AML-193 (cell line): Measurements from ENCODE around the gene RBL1.
"Not testable (repeated sequence)": the region's sequence is repeated elsewhere in the genome, so short reads cannot be mapped to it uniquely, and the experiment has no call there.

Experiments
- DNase-seq, 2 experiments: peaks; one replicate each; lab custom pipeline; 2025; lab: John Stamatoyannopoulos, UW

RBL1 gene, protein sequence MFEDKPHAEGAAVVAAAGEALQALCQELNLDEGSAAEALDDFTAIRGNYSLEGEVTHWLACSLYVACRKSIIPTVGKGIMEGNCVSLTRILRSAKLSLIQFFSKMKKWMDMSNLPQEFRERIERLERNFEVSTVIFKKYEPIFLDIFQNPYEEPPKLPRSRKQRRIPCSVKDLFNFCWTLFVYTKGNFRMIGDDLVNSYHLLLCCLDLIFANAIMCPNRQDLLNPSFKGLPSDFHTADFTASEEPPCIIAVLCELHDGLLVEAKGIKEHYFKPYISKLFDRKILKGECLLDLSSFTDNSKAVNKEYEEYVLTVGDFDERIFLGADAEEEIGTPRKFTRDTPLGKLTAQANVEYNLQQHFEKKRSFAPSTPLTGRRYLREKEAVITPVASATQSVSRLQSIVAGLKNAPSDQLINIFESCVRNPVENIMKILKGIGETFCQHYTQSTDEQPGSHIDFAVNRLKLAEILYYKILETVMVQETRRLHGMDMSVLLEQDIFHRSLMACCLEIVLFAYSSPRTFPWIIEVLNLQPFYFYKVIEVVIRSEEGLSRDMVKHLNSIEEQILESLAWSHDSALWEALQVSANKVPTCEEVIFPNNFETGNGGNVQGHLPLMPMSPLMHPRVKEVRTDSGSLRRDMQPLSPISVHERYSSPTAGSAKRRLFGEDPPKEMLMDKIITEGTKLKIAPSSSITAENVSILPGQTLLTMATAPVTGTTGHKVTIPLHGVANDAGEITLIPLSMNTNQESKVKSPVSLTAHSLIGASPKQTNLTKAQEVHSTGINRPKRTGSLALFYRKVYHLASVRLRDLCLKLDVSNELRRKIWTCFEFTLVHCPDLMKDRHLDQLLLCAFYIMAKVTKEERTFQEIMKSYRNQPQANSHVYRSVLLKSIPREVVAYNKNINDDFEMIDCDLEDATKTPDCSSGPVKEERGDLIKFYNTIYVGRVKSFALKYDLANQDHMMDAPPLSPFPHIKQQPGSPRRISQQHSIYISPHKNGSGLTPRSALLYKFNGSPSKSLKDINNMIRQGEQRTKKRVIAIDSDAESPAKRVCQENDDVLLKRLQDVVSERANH

DNA sequence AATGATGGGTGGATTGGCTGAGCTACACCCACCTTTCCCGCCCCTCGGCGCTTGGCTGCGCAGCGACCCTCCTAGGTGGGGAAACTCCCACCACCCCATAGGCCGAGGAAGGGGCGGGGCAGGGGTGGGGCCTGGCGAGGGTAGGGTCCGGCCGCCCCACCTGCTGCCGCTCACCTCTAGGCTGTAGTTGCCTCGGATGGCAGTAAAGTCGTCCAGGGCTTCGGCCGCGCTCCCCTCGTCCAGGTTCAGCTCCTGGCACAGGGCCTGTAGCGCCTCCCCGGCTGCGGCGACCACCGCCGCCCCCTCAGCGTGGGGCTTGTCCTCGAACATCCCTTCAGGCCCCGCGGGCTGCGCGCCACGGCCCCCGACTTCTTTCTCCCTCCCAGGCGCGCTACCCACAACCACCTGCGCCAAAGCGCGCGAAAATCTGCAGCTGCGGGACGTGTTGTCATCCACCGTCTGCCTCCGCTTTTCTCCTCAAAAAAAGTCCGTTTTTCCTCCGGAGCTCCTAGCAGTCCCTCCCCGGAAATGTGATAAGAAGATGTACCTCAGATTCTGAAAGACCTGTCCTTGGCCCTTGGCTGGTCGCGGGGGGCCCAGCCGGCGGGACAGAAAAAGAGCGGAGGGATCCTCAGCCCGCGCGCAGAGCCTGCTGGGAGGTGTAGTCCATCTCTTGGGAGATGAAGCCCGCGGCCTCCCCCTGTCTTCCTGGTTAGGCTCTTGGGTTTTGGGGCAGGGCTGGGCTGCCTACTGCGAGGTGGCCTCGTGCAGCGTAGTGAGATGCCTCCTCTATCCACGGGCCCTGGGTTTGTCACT lies at the start of gene RBL1:
RBL1 (minus strand) TSS at position 399 of the 816 bp plus-strand sequence; CDS start at position 330, 69 bp downstream.
- peak; percentile 77 to 89 for DNase-seq

DNA sequence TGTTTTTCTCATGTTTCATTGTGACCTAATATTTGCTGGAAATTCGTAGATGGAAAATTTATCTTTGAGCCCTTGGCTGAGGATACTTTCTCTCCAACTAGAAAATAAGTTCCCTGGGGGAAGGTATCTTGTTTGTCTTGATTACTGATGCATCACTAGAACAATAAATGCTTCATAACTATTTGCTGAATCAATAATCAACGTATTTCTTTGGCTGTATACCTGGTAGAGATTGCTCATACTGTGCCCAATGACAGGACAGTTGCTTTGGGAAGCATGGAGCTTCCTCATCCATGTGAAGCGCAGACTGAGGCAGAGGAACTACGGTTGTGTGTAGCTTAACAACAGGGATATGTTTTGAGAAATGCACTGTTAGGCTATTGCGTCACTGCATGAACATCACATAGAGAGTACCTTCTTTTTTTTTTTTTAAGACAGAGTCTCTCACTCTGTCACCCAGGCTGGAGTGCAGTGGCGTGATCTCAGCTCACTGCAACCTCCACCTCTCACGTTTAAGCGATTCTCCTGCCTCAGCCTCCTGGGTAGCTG lies 49.1 kb upstream of the RBL1 start:
- DNase-seq: peak; percentile 1 to 7

DNA sequence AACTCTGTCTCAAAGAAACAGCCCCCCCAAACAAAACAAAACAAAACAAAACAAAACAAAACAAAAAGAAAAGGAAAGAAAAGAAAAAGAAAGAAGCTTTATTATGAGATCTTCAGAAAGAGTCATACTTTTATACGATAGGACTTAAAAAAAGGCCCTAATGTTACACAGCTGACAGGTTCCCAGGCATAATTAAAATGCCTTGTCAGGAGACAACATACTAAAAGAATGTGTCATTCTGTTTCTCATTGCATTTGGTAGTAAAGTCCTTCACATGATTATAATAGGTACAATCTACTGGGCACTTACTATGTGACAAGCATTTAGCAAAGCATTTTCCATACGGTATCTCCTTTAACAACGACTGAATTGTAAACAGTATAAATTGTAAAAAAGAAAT lies 46.9 kb upstream of the RBL1 start:
- DNase-seq: no peak

DNA sequence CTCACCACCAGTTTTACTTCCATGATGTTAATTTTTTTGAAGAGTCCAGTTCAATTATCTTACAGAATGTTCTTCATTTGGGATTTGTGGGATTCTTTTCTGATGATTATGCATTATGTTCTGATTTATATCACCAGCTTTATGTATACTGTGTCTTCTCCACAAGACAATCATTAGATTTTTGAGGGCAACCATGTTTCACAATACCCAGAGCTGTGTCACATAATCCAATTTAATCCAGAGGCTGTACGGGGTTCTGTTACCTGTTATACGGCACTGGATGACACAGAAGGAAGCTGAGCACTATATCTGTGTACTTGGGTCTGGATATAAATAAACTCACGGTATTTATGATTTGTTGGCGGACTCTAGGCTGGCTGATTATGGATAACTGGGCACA lies 41.8 kb upstream of the RBL1 start:
- DNase-seq: no peak

DNA sequence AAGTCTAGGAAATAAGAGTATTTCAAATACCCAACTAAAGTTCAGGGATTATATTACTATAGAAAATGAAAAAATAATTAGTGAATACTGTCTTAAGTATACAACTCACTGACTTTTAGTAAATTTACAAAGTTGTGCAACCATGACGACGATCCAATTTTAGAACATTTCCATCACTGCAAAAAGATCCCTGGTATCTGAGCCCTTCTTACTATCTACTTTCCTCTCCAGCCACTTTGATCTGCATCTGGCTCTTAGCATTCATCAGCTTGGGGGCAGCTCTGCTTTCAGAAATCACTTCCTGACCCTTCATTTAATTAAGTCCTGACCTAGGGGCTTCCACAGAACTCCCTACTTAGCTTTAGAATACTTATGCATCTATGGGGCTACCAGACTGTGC lies 38.2 kb upstream of the RBL1 start:
- no peak for DNase-seq

DNA sequence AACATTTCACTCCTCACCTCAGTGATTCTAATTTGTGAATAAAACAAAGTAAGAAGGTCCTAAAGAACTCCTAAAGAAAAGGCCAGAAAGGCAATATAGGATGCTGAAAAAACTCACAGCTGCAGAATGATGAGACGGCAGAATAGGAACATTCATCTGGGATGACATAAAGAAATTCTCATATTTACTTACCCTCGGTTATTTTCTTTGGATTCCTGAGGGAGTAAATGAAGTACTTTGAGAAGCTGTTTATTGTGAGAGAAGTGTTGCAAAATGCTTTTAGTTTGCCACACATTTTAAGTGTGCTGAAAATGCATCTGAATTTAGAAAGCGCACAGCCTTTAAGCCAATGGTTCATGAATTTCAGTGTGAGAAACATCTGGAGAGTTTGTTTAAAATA lies 35.7 kb upstream of the RBL1 start:
- no peak for DNase-seq

DNA sequence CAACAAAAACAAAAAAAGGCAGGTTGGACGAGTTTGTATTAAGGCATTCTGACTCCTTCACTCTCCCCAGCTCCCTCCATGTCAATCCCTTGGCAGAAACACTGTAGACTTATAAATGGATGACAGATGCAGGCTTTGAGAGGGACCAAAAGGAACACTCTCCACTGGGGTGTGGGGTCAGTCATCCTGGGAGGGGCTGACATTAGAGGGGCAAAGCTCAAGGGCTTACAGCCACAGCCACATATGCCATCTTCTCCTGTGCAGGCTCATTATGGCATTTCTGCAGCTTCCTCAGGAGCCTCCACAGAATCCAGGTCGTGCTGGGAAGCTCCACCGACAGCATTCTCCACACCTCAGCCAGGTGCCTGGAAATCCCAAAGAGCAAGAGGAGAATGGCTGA lies 33.0 kb upstream of the RBL1 start:
- no peak for DNase-seq

DNA sequence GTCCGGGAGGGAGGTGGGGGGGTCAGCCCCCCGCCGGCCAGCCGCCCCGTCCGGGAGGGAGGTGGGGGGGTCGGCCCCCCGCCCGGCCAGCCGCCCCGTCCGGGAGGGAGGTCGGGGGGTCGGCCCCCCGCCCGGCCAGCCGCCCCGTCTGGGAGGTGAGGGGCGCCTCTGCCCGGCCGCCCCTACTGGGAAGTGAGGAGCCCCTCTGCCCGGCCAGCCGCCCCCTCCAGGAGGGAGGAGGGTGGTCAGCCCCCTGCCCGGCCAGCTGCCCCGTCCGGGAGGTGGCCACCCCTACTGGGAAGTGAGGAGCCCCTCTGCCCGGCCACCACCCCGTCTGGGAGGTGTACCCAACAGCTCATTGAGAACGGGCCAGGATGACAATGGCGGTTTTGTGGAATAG lies 30.5 kb upstream of the RBL1 start:
- DNase-seq: not testable (repeated sequence)

DNA sequence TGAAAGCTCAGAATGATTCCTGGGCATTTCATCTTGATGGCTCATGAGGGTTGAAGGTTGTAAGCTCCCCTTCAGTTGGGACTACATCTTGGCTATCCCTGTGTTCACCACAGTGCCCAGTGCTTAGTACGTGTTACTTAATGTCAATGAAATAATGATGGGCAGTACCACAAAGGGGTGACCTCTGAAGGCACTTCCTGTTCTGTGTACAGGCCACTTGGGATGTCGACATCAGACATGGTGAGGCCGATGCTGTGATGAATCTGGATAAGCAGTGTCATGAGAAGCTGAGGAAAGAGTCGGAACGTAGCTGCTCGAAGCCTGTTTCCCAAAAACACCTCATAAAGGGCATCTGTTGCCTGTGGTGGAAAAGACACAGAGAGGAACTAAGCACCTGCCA lies 27.6 kb upstream of the RBL1 start:
- DNase-seq: peak; percentile 70 to 72

DNA sequence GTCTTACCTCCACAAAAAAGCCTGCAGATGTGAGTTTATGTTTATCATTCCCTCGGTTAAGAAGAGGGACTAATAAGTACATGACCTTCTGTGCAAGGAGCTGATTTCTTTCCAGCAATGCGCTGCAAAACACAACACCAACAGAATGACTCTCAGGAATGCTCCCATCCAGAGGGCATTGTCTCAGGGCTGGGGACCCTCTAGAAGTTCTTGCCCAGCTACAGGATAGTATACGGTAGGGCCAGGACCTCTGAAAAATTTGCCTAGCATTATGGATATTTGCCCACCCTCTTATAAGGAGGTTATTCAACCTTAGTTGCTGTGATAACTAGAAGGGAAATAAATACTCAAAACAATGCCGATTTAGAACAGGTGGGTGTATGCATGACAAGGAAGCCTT lies 24.7 kb upstream of the RBL1 start:
- DNase-seq: no peak

DNA sequence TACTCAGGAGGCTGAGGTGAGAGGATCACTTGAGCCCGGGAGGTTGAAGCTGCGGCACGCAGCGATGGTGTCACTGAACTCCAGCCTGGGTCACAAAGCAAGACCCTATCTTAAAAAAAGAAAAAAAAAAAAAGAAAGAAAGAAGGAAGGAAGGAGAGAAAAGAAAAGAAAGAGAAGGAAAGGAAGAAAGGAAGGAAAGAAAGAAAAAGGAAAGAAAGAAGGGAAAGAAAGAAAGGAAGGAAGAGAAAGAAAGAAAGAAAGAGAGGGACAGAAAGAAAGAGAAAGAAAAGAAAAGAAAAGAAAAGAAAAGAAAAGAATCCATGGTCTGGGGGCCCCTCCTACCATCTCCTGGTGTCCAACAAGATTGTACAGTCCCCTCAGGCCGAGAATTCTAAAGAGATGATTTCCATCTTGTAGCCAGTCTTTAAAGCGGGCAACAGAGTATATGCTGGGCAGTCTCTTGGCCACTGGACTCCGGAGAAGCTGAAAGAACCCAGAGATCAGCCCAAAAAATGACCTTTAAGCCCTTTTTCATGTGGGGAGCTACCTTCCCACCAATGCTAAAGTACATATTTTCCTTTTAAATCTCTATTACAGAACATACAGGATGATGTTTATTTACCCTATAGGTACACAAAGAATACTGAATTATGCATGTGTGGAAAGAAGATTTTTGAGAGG lies 23.7 kb upstream of the RBL1 start:
- no peak for DNase-seq

DNA sequence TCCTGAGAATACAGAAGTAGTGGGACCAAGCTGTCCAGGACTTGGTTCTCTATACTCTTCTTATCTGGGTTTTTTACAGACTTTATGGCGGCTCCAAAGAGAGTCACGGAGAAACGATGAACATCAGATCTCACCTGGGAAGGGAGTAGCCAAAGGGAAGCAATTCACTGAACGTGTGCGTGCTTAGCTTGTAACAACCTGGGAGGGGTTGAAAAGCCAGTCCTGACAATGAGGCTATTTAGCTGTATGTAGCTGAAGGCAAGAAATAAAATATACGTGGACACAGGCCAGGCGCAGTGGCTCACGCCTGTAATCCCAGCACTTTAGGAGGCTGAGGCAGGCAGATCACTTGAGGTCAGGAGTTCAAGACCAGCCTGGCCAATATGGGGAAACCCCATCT lies 18.2 kb upstream of the RBL1 start:
- no peak for DNase-seq

DNA sequence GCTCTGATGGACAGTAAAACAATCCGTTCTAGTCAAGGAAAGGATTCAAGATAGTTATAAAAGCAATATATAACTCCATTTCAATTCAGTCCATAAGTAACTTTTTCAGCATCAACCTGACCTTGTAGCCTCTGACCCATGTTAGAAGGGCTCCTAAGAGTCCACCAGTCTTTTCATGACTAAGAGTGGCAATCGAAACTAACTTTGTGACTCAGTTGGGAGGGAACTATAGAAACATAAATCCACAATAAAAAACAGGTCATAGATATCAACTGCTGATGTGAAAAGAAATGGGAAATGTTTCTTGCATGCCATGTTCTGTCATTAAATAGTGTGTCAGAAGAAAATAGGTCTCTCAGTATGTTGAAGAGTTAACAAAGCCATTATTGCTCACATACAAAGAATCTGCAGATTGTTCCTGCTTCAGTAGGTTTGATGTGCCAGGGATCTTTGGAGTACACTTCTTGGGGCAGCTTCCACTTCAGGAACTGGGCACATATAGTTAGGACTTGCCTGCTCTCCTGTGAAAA lies 16.2 kb upstream of the RBL1 start:
- no peak for DNase-seq

DNA sequence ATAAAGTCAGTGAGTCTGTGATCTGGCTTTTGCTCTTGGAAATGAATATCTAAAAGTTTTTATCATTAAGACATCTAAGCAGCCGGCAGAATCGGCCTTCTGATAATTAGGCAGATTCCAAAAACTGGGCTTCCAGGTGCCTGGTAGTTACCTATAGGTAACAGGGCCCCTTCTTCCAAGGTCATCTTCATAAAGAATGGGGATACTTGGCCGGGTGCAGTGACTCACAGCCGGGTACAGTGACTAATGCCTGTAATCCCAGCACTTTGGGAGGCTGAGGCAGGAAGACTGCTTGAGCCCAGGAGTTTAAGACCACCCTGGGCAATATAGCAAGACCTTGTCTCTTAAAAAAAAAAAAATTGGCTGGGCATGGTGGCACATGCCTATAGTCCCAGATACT lies 12.9 kb upstream of the RBL1 start:
- DNase-seq: no peak

DNA sequence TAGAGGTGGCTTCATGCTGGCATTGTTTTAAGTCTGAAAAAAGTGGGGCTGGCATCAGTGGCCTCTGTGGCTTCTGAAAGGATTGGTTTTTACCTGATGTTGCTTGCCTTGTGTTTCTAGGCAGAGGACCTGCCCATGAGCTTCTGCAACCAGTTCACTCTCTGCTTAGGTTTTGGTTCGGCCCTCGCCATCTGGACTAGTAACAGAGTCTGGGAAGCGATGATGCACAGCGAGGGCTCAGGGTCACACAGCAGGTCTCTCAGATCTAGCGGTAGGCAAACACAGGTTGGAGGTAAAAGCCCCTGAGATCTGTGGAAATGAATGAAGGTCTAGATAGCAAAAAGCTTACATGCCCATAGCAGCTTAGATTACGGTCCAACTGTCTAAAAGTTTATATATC lies 6.8 kb upstream of the RBL1 start:
- no peak for DNase-seq

DNA sequence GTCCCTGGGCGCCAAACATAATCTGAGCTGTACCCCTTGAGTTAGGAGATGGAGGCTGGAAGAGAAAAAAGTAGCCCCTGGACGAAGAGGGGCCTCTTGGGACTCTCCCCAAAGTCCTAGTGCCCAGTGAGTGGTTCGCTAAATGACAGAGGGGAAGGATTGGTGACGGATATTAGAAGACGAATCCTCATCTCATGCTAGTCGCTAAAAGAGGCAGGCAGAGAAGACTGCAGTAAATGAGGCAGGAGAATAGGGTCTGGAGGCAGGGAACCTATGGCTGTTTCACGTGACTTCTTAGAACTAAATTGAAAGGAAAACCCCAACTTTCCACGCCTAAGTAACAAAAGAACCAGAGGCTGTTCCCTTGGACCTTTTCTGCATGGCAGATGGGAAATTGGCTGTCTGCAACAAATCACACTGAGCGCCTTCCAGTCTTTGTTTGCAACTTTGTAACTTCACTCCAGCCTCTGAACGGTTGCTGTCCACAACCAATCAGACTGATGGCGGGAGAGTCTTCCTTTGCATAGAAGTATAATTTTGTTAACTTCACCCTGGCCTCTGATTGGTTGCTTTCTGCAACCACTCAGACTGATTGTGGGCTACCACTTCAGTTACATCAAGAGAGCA lies 731 bp upstream of the RBL1 start:
- DNase-seq: no peak

DNA sequence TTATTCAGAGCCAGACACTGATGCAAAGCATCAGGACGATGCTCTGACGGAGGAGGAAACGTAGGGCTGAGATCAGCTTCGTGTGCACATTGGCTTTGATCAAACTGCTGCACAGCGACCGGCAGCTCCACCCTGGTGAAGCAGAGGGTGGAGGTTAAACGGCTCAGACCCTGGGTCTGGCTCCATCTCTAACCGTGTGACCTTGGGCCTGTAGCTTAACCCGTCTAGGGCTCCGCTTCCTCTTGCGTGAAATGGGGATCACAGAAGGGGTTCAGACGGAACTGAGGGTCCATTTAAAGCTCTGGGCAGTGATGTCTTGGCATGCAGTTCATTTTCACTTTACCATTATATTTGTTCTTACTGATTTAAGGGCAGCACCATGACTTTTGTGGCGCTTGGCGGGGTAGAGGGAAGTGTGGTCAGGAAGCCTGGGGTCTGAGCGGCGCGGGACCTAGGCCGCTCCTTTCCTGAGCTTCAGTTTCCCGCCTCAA lies 644 bp downstream of the RBL1 start:
- DNase-seq: peak in 1 of 2 experiments; percentile 34

DNA sequence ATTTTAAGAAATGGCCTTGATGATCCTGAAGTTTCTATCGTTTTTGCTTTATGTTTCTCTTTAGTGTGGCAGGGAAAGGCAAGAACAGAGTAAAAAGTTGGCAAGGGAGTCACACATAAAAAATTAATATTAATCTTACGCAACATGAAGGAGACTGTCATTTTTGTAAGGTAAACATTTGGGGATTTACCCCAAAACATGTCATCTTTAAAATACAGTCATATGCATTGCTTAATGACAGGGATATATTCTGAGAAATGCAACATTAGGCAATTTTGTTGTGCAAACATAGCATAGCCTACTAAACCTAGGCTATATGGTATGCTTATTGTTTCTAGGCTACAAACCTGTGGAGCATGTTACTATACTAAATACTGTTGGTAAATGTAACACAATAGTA lies 5.4 kb downstream of the RBL1 start:
- no peak for DNase-seq

DNA sequence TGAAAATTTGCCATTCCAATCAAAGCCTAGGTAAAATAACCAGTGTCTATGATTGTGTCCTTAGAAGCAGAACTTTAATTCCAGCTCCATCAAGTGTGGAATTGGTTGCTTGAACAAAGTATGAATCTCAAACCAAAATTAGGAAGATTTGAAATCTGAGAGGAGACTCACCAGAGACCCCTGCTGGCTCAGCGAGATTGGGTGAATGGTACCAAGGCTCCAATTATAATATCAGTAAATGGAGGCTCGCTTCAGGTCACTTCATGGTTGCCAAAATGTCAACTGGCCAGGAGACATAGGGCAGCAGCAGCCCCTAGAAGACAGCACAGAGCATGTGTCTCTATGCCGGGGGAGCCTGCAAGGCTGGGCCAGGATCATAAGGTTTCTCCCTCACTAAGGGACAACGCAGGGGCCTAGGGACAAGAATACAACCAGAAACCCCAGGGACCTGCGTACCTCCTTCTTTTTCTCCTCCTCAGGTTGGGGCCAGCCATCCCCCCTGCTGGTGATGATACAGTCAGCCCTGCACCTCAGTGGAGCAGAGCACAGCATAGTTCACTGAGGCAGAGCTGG lies 14.0 kb downstream of the RBL1 start:
- DNase-seq: no peak

DNA sequence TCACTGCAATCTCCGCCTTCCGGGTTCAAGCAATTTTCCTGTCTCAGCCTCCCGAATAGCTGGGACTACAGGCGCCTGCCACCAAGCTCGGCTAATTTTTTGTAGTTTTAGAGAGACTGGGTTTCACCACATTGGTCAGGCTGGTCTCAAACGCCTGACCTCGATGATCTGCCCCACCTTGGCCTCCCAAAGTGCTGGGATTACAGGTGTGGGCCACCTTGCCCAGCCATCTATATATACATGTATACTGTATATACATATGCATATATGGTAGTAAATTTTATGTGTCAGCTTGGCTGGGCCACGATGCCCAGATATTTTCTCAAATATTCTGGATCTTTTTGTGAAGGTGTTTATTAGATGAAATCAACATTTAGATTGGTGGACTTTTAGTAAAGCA lies 18.8 kb downstream of the RBL1 start:
- no peak for DNase-seq
